GM12872 (cell line): ENCODE results near the gene KIAA1671.

Experiments
- TF ChIP-seq, protein P1 (sequence below): IDR thresholded peaks from 3 replicates; pipeline ENCODE4 v1.5.1; 2011; ENCODE audit warnings: low read depth, mild to moderate bottlenecking, low read length, moderate library complexity; ENCODE audit not compliant: insufficient read depth

Gene KIAA1671

DNA sequence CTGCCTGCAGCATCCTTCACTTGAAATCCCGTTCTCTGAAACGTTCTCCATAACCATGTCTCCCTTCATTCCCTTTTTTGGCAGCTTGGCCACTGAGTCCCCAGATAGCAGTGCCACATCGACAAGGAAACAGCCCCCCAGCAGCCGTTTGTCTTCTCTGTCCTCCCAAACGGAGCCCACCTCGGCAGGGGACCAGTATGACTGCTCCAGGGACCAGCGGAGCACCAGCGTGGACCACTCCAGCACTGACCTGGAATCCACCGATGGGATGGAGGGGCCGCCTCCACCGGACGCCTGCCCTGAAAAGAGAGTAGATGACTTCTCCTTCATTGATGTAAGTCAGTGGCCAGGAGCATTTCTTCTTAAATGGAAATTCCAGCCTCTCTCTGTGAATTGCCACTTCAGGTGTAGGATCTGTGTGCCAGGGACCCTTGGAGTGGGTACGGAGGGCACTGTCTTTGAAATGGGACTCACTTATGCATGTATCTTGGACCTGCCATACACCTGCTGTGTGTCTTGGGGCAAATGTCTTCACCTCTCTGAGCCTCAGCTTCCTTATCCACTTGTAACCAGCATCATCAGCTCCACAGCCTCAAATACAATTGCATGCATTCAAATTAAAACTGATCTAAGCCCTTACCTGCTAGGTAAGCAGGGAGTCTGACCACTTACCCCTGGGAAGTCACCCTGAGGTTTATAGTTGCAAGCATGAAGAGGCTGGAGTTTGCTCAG, 221.8 kb downstream of the KIAA1671 start:
- TF ChIP-seq, protein P1, sequence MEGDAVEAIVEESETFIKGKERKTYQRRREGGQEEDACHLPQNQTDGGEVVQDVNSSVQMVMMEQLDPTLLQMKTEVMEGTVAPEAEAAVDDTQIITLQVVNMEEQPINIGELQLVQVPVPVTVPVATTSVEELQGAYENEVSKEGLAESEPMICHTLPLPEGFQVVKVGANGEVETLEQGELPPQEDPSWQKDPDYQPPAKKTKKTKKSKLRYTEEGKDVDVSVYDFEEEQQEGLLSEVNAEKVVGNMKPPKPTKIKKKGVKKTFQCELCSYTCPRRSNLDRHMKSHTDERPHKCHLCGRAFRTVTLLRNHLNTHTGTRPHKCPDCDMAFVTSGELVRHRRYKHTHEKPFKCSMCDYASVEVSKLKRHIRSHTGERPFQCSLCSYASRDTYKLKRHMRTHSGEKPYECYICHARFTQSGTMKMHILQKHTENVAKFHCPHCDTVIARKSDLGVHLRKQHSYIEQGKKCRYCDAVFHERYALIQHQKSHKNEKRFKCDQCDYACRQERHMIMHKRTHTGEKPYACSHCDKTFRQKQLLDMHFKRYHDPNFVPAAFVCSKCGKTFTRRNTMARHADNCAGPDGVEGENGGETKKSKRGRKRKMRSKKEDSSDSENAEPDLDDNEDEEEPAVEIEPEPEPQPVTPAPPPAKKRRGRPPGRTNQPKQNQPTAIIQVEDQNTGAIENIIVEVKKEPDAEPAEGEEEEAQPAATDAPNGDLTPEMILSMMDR, result no peak

DNA sequence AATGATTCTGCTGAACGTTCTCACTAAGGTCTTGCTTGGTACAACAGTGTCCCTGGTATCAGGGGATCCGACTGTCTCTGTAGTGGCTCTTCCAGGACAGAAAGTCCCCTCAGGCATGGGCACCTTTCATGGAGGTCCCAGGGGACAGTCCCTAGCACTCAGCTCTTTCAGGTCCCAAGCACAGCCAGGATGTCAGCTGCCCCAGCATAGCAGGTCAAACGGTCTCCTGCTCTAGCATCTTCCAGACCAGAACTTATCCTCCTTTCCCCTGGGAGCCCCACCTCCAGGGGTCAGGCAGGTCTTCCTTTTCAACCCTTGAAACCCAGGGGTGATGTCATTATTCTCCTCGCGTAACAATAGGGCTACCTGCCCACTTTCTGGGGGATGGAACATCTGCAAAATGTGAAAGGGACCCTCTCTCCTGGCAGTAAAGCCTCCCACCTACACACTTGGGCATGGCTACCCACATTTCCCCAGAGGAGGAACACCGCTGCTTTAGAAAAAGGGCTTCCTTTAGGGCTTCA, 222.4 kb downstream of the KIAA1671 start:
- TF ChIP-seq, protein P1, result no peak

DNA sequence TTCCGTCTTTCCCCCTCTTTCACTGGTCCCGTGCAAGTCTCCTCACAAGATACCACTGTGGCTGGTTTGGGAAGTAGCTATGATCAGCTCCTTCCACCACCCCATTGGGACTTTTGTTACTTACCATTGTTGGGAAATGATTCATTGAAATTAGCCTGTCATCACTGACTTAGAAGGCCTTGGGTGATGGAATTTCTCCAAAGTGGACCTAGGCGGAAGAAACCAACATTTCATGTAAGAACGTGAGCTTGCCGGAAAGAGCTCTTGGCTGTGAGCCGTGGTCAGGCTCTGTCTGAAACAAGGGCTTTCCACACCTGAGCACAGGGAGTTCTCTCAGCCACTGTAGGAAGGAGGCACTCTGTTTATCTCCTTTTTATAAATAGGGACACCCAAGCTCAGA, 223.7 kb downstream of the KIAA1671 start:
- TF ChIP-seq, protein P1, result no peak

DNA sequence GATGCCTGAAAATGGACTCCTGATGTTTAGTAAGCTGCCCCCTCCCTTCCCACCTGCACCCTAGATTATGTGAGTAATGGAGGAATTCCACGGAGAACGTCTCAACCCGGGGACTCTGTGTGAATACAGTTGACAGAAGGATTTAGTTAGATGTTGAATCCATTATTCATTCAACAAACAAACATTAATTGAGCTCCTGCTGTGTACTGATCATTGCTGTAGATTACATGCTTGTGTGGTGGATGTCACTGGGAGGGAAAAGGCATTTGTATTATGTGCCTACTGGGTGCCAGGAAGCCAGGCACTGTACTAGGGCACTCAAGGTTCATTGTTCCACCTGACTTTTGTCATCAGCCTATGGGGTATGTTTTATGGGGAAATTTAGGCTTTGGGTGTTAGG, 224.3 kb downstream of the KIAA1671 start:
- TF ChIP-seq, protein P1, result no peak

DNA sequence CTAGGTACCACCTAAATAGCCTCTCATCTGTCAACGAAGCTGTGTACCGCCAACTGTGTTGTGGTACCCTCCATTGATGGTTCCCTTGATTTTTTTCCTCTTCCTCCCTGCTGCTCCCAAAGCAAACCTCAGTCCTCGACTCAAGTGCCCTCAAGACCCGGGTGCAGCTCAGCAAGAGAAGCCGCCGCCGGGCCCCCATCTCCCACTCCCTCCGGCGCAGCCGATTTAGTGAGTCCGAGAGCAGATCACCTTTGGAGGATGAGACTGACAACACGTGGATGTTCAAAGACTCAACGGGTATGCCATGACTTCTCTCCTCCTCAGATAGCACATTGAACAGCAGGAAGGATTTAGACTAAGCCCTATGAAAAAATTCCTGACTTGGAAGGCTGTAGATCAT, 224.7 kb downstream of the KIAA1671 start:
- TF ChIP-seq, protein P1, result no peak

DNA sequence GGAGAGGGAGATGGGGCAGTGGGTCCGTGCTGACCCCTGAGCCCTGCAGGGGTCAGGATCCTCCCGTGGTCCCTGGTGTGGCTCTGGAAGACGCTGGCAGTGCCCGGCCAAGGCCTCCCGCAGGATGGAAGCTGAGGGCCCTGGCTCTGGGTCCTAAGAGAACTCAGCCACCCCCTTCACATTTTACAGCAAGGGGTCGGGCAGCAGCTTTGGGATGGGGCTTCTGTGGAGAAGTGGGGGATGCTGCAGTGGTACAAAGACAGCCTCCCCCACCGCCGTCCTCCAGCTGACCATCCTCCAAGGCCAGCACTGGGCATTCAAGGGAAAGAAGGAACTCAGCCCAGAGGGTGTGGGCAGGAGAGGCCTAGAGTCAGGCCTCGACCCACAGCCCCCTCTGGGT, 225.4 kb downstream of the KIAA1671 start:
- TF ChIP-seq, protein P1, result no peak

DNA sequence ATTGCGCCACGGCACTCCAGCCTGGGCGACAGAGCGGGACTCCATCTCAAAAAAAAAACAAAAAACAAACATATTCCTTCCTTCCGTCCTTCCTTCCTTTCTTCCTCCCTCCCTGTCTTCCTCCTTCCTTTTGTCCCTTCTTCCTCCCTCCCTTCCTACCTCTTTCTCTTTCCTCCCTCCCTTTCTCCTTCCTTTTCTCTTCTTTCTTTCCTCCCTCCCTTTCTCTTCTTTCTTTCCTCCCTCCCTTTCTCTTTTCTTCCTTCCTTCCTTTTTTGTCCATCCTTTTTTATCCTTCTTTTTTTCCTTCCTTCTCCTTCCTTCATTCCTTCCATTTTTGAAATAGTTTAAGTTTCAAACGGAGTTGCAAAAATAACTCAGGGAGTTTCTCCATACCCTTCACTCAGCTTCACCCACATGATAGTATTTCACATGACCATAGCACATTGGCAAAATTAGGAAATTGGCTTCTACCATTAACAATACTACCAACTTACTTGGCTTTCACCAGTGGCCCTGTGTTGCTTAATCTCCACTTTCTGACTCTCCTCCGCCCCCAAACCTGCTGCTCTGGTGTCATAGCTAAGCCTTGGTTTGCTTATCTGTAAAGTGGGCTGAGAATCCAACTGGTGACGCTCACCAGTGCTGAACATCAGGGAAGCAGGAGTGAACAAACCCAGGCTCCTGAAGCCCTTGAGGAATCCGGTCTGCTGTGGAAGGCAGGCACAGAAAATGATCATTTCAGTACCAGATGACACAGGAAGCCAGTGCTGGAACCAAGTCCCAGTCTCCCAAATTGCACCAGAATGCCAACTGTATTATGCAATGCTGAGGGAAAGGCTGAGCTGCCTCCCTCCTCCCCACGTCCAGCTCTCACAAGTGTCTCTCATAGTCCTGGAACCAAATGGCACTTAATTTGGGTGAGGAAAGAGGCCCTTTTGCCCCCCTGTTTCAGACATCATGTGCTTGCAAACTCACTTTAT, 229.9 kb downstream of the KIAA1671 start:
- TF ChIP-seq, protein P1, result no peak
